K562 (cell line): ENCODE data around the gene PMP22. TPM values are rescaled to one million over a fixed set of nuclear protein-coding genes. Genes with fewer than 3 reads are reported as not detected.

Source experiments
- ATAC-seq: fragments of 200-7000 bp; cut with Tn5 transposase; 3 replicates; pipeline ENCODE4 v1.9.1; 2020; ENCODE audit warnings: moderate library complexity
- BruUV-seq: library from RNA; stranded (reverse); fragments of 400-500 nt; replicated peaks from 2 replicates; lab custom pipeline; 2021; lab: Mats Ljungman, UMichigan
- CTCF ChIA-PET: fragments of 300-600 bp; formaldehyde crosslinking; extraction: SDS; loops from one replicate; lab custom pipeline; 2021; ENCODE audit warnings: low intra/inter-chr PET ratio; lab: Yijun Ruan, JAX
- POLR2A ChIA-PET: fragments of 300-600, 350-650 bp; sonication (Branson Sonifier 250); formaldehyde crosslinking; extraction: SDS; loops from one replicate; lab custom pipeline; 2021; ENCODE audit warnings: antibody characterized with exemption, inconsistent platforms; lab: Yijun Ruan, JAX
- DNase-seq, 4 experiments: peaks; one replicate each; pipeline versions ENCODE4 v3.0.0 to v3.0.0-alpha.2; 2011 to 2018; ENCODE audit warnings: low spot score in 3 of 4, mixed read lengths in 3 of 4; ENCODE audit errors: extremely low read depth in 1 of 4
- FAIRE-seq: peaks from 2 replicates; lab custom pipeline; 2011; peaks lifted over from hg19 to GRCh38; lab: Jason Lieb, UNC
- H2AFZ ChIP-seq: 2 replicates; pipeline ENCODE4 v1.6.0; 2011; ENCODE audit warnings: low read depth, low read length, control low read depth, inconsistent platforms
- H3K27ac ChIP-seq: fragments of 200-600 bp; 3 replicates; pipeline ENCODE4 v1.8.0; 2011; ENCODE audit warnings: low read depth, mild to moderate bottlenecking, control low read depth, inconsistent platforms, low read length, moderate library complexity, mixed read lengths; ENCODE audit errors: extremely low read depth
- H3K27me3 ChIP-seq, 2 experiments: fragments of 300-600 bp in 1 of 2; 2 replicates in 1 of 2; 3 replicates in 1 of 2; pipeline versions ENCODE4 v1.6.0 to v1.8.0; 2011; ENCODE audit warnings: inconsistent platforms in 2 of 2, low read length in 2 of 2, mild to moderate bottlenecking in 1 of 2, mixed read lengths in 1 of 2, moderate library complexity in 1 of 2; ENCODE audit not compliant: control insufficient read depth in 2 of 2, insufficient read depth in 2 of 2
- H3K36me3 ChIP-seq: fragments of 300-600 bp; 3 replicates; pipeline ENCODE4 v1.8.0; 2011; ENCODE audit warnings: mild to moderate bottlenecking, low read length, inconsistent platforms; ENCODE audit not compliant: control insufficient read depth, insufficient read depth
- H3K4me1 ChIP-seq, 2 experiments: fragments of 200-600 bp in 1 of 2; replicated peaks in 1 of 2; 2 replicates in 1 of 2; 3 replicates in 1 of 2; pipeline versions ENCODE4 v1.5.1 to v1.8.0; 2011; ENCODE audit warnings: inconsistent platforms in 2 of 2, low read length in 2 of 2, mild to moderate bottlenecking in 1 of 2, mixed read lengths in 1 of 2, moderate library complexity in 1 of 2; ENCODE audit not compliant: control insufficient read depth in 2 of 2, insufficient read depth in 2 of 2
- H3K4me2 ChIP-seq: 2 replicates; pipeline ENCODE4 v1.6.1; 2011; ENCODE audit warnings: low read length, control low read depth, inconsistent platforms, mixed read lengths; ENCODE audit not compliant: insufficient read depth
- H3K4me3 ChIP-seq: fragments of 200-600 bp; sonication (generic), shearing (Covaris generic); 2 replicates; pipeline ENCODE4 v1.5.1; 2016; ENCODE audit warnings: control low read depth, inconsistent platforms
- H3K79me2 ChIP-seq: fragments of 200-600 bp; 3 replicates; pipeline ENCODE4 v1.8.0; 2011; ENCODE audit warnings: low read length, inconsistent platforms; ENCODE audit not compliant: control insufficient read depth, insufficient read depth
- H3K9ac ChIP-seq, 2 experiments: 2 replicates each; pipeline versions ENCODE4 v1.6.0 to v1.6.1; 2011; ENCODE audit warnings: low read depth in 2 of 2, low read length in 2 of 2, control low read depth in 1 of 2, inconsistent platforms in 1 of 2, mild to moderate bottlenecking in 1 of 2, mixed read lengths in 1 of 2; ENCODE audit not compliant: insufficient read depth in 1 of 2
- H3K9me1 ChIP-seq: one replicate; pipeline ENCODE4 v1.6.0; 2011; ENCODE audit warnings: inconsistent platforms, mild to moderate bottlenecking, low read length, moderate library complexity; ENCODE audit not compliant: control insufficient read depth, insufficient read depth
- H3K9me3 ChIP-seq: replicated peaks from 2 replicates; pipeline ENCODE4 v1.5.1; 2011; ENCODE audit warnings: low read depth, low read length, inconsistent platforms; ENCODE audit not compliant: control insufficient read depth, insufficient read depth
- H4K20me1 ChIP-seq: replicated peaks from 2 replicates; pipeline ENCODE4 v1.6.1; 2011; ENCODE audit warnings: low read length, inconsistent platforms, mixed read lengths; ENCODE audit not compliant: control insufficient read depth, insufficient read depth
- CHD1 ChIP-seq: fragments of 200-600 bp; sonication (generic); IDR thresholded peaks from one replicate; pipeline ENCODE4 v1.6.1; 2012; ENCODE audit warnings: mild to moderate bottlenecking, moderate library complexity, low read length, inconsistent platforms
- ETS1 ChIP-seq: conservative IDR thresholded peaks from 2 replicates; pipeline ENCODE4 v1.6.1; 2011; ENCODE audit warnings: low read depth, mild to moderate bottlenecking, low read length; ENCODE audit not compliant: control insufficient read depth
- FOXM1 ChIP-seq, 2 experiments: fragments of 450-650 bp in 1 of 2; sonication (generic) in 1 of 2; formaldehyde crosslinking in 1 of 2; IDR thresholded peaks; 2 replicates each; pipeline versions ENCODE4 v1.6.1 to v1.9.0; 2017 to 2022; ENCODE audit warnings: low read depth in 2 of 2, mild to moderate bottlenecking in 2 of 2, missing genetic modification reagents in 1 of 2, moderate library complexity in 1 of 2
- LEF1 ChIP-seq: fragments of 450-650 bp; IDR thresholded peaks from 2 replicates; pipeline ENCODE4 v1.6.1; 2016; ENCODE audit warnings: mild to moderate bottlenecking
- PML ChIP-seq: IDR thresholded peaks from 2 replicates; pipeline ENCODE4 v1.6.1; 2012; ENCODE audit warnings: low read length, inconsistent platforms
- POLR2AphosphoS2 ChIP-seq: IDR thresholded peaks from 2 replicates; pipeline ENCODE4 v1.6.1; 2012; ENCODE audit warnings: low read length, improper control_type of control experiment
- POLR3A ChIP-seq: IDR thresholded peaks from 2 replicates; pipeline ENCODE4 v1.6.1; 2011; ENCODE audit warnings: borderline replicate concordance, mild to moderate bottlenecking, moderate library complexity; ENCODE audit not compliant: insufficient read length, insufficient read depth; ENCODE audit errors: extremely low read depth
- SRSF3 ChIP-seq: fragments of 200-400 bp; formaldehyde crosslinking; IDR thresholded peaks from 2 replicates; pipeline ENCODE4 v1.6.1; 2016; ENCODE audit warnings: mild to moderate bottlenecking, low read length, moderate library complexity; ENCODE audit not compliant: insufficient read depth
- ZKSCAN3 ChIP-seq: fragments of 250-450 bp; sonication (Bioruptor Pico); IDR thresholded peaks from 2 replicates; pipeline ENCODE4 v1.4.0; 2020
- ZKSCAN8 ChIP-seq: fragments of 200-800 bp; sonication (Bioruptor generic); IDR thresholded peaks from 2 replicates; pipeline ENCODE4 v1.6.1; 2016; ENCODE audit warnings: missing genetic modification characterization, missing compliant biosample characterization
- ZNF263 ChIP-seq: sonication (generic); formaldehyde crosslinking; IDR thresholded peaks from 2 replicates; pipeline ENCODE4 v1.8.0; 2022; ENCODE audit warnings: mild to moderate bottlenecking, missing genetic modification reagents, borderline replicate concordance
- ZNF3 ChIP-seq: fragments of 250-450 bp; sonication (Bioruptor Pico); IDR thresholded peaks from 2 replicates; pipeline ENCODE4 v1.5.0; 2021; ENCODE audit warnings: mild to moderate bottlenecking, moderate library complexity
- ZNF551 ChIP-seq: fragments of 250-450 bp; sonication (Bioruptor Pico); IDR thresholded peaks from 2 replicates; pipeline ENCODE4 v1.5.0; 2021; ENCODE audit warnings: mild to moderate bottlenecking, moderate library complexity
- ZNF584 ChIP-seq: fragments of 200-800 bp; sonication (Bioruptor generic); IDR thresholded peaks from 2 replicates; pipeline ENCODE4 v1.6.1; 2016; ENCODE audit warnings: low read depth, mild to moderate bottlenecking, missing genetic modification characterization, missing compliant biosample characterization
- ZNF778 ChIP-seq: fragments of 450-650 bp; formaldehyde crosslinking; IDR thresholded peaks from 2 replicates; pipeline ENCODE4 v1.4.0; 2020; ENCODE audit warnings: mild to moderate bottlenecking, moderate library complexity
- WGBS: fragments of 100-300 bp; shearing (Covaris generic); methylation state at CpG from one replicate; pipeline ENCODE4 v1.1.6; 2016; ENCODE audit warnings: low coverage, mixed read lengths; ENCODE audit not compliant: insufficient coverage; ENCODE audit errors: missing lambda C conversion rate; 5-methylcytosine and 5-hydroxymethylcytosine counted together
- in situ Hi-C: fragments of 300-500 bp; cut with MboI; formaldehyde crosslinking; loops from 4 replicates; pipeline ENCODE4 v1.15.0; 2018; ENCODE audit warnings: inconsistent platforms, mixed read lengths
- intact Hi-C: fragments of 100-400 bp; cut with micrococcal nuclease; formaldehyde crosslinking; loops from 2 replicates; pipeline ENCODE4 v1.14.2; 2022
- polyA plus RNA-seq, 8 experiments: library from polyadenylated mRNA; depleted of rRNA in 4 of 8; stranded (reverse) in 5 of 8; unstranded in 3 of 8; fragments of >200 nt; fragmentation: Nextera tagmentation in 2 of 8; fragmentation: Illumina TruSeq in 1 of 8; extraction: Ambion mirVana in 2 of 8; extraction: Trizol in 1 of 8; gene quantifications; 2 replicates each; pipeline versions ENCODE4 v1.2.1 to v1.2.3, GENCODE V29; 2011 to 2014; ENCODE audit warnings: inconsistent platforms in 1 of 8, missing spikeins in 1 of 8
- total RNA-seq, 7 experiments: library from RNA; depleted of rRNA in 6 of 7; stranded (reverse); fragments of >200 nt in 6 of 7; fragmentation: Illumina TruSeq in 2 of 7; extraction: Trizol in 2 of 7; gene quantifications; 2 replicates each; pipeline versions ENCODE4 v1.2.1 to v1.2.3, GENCODE V29; 2011 to 2021; ENCODE audit warnings: low replicate concordance in 1 of 7
- TF ChIP-seq, protein P1 (sequence below): sonication (generic); formaldehyde crosslinking; IDR thresholded peaks from 2 replicates; pipeline ENCODE4 v1.8.0; 2022; ENCODE audit warnings: missing genetic modification reagents, mild to moderate bottlenecking, borderline replicate concordance
- TF ChIP-seq, protein P2 (sequence below): fragments of 250-450 bp; sonication (Bioruptor Pico); IDR thresholded peaks from 2 replicates; pipeline ENCODE4 v1.4.0; 2020

PMP22 gene
- total and polyA plus RNA-seq, 9 of the 15 experiments (the other 6 are each of a cell fraction or from before 2014, with no cell fraction given) = 12.6 to 62.3 (median 25.8) TPM

GRCh38 chr17:15285466-15285865 is 20.3 kb upstream of the PMP22 start:
- H3K36me3 ChIP-seq = no peaks in the 10 kb centered on the region
- FAIRE-seq = no peak
- H3K27ac ChIP-seq = no peak overlapping the region
- ChIA-PET POLR2A (no interaction called here), CTCF (no interaction called here)
- H3K9me1 ChIP-seq = no peaks in the 10 kb centered on the region
- DNase-seq = no peak
- no peak overlapping the region for H3K9ac ChIP-seq
- no peak for ATAC-seq
- H3K4me3 ChIP-seq = no peak overlapping the region
- WGBS = 2% methylated on average over 6 of the region's 6 CpGs
- H3K79me2 ChIP-seq = no peaks in the 10 kb centered on the region
- in situ Hi-C loops = no loop called here
- H3K4me2 ChIP-seq = no peak overlapping the region
- H2AFZ ChIP-seq = no peak overlapping the region
- H3K4me1 ChIP-seq = peaks cover 0 to 6% of the 10 kb centered on the region in 2 experiments; a peak in 2 of 5 replicates
- BruUV-seq = no TSS peak
- TF ChIP-seq CHD1 (no peak), ETS1 (no peak), PML (no peak), ZNF263 (no peak), SRSF3 (no peak), LEF1 (no peak), POLR2AphosphoS2 (no peak), FOXM1 (IDR thresholded peaks at IDR 0.05; ENCODE audit: low read depth) (no peak), FOXM1 (CRISPR knock-in tag; IDR thresholded peaks at IDR 0.05; ENCODE audit: low read depth) (no peak), POLR3A (no peak), ZNF551 (CRISPR knock-in tag) (no peak), ZNF584 (CRISPR knock-in tag) (no peak), ZKSCAN8 (CRISPR knock-in tag) (no peak), ZKSCAN3 (CRISPR knock-in tag) (no peak), ZNF3 (no peak), ZNF778 (no peak)
- TF ChIP-seq, protein P1, sequence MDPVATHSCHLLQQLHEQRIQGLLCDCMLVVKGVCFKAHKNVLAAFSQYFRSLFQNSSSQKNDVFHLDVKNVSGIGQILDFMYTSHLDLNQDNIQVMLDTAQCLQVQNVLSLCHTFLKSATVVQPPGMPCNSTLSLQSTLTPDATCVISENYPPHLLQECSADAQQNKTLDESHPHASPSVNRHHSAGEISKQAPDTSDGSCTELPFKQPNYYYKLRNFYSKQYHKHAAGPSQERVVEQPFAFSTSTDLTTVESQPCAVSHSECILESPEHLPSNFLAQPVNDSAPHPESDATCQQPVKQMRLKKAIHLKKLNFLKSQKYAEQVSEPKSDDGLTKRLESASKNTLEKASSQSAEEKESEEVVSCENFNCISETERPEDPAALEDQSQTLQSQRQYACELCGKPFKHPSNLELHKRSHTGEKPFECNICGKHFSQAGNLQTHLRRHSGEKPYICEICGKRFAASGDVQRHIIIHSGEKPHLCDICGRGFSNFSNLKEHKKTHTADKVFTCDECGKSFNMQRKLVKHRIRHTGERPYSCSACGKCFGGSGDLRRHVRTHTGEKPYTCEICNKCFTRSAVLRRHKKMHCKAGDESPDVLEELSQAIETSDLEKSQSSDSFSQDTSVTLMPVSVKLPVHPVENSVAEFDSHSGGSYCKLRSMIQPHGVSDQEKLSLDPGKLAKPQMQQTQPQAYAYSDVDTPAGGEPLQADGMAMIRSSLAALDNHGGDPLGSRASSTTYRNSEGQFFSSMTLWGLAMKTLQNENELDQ (CRISPR knock-in tag) = no peak
- TF ChIP-seq, protein P2, sequence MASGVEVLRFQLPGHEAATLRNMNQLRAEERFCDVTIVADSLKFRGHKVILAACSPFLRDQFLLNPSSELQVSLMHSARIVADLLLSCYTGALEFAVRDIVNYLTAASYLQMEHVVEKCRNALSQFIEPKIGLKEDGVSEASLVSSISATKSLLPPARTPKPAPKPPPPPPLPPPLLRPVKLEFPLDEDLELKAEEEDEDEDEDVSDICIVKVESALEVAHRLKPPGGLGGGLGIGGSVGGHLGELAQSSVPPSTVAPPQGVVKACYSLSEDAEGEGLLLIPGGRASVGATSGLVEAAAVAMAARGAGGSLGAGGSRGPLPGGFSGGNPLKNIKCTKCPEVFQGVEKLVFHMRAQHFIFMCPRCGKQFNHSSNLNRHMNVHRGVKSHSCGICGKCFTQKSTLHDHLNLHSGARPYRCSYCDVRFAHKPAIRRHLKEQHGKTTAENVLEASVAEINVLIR (CRISPR knock-in tag) = no peak
- no peaks in the 10 kb centered on the region for H3K9me3 ChIP-seq
- intact Hi-C loops = no loop called here
- no peaks in the 10 kb centered on the region for H4K20me1 ChIP-seq
- H3K27me3 ChIP-seq = no peaks in the 10 kb centered on the region
